H1 (cell line): ENCODE measurements around the gene ILF3. TPM values are rescaled to one million over a fixed set of nuclear protein-coding genes. Genes with fewer than 3 reads are reported as not detected.

ENCODE experiments used
- CTCF ChIA-PET: fragments of 300-600 bp; sonication (Branson Sonifier 250); formaldehyde crosslinking; loops from one replicate; lab custom pipeline; 2021; ENCODE audit not compliant: partially characterized antibody; lab: Charles Lee
- POLR2A ChIA-PET: fragments of 300-600 bp; sonication (Branson Sonifier 250); formaldehyde crosslinking; loops from one replicate; lab custom pipeline; 2021; ENCODE audit warnings: inconsistent platforms; ENCODE audit not compliant: partially characterized antibody; lab: Charles Lee
- DNase-seq, 2 experiments: peaks; one replicate each; pipeline versions ENCODE4 v3.0.0 to v3.0.0-alpha.2; 2010 to 2022; ENCODE audit warnings: low spot score in 2 of 2, low read depth in 1 of 2, mixed read lengths in 1 of 2
- FAIRE-seq: peaks from 2 replicates; lab custom pipeline; 2011; peaks lifted over from hg19 to GRCh38; lab: Jason Lieb, UNC
- H2AFZ ChIP-seq: 2 replicates; pipeline ENCODE4 v1.8.1; 2012; ENCODE audit warnings: low read length, inconsistent platforms
- H2AK5ac ChIP-seq: 2 replicates; pipeline ENCODE4 v1.6.1; 2013; ENCODE audit warnings: low read depth, low read length
- H2BK120ac ChIP-seq: replicated peaks from 2 replicates; pipeline ENCODE3; 2013; ENCODE audit warnings: low read depth, low read length, inconsistent platforms
- H2BK12ac ChIP-seq: 2 replicates; pipeline ENCODE4 v1.6.1; 2013; ENCODE audit warnings: low read depth, low read length
- H2BK15ac ChIP-seq: 2 replicates; pipeline ENCODE4 v1.6.1; 2013; ENCODE audit warnings: low read length
- H2BK20ac ChIP-seq: 2 replicates; pipeline ENCODE4 v1.6.1; 2013; ENCODE audit warnings: low read length
- H2BK5ac ChIP-seq: 2 replicates; pipeline ENCODE4 v1.6.1; 2013; ENCODE audit warnings: low read depth, low read length
- H3K14ac ChIP-seq: 2 replicates; pipeline ENCODE4 v1.6.1; 2013; ENCODE audit warnings: inconsistent platforms; ENCODE audit not compliant: insufficient read length
- H3K18ac ChIP-seq: 2 replicates; pipeline ENCODE4 v1.6.1; 2013; ENCODE audit warnings: low read length; ENCODE audit errors: extremely low read depth
- H3K23ac ChIP-seq: 2 replicates; pipeline ENCODE4 v1.6.1; 2013; ENCODE audit warnings: inconsistent platforms; ENCODE audit not compliant: insufficient read length
- H3K23me2 ChIP-seq: 2 replicates; pipeline ENCODE4 v1.6.1; 2013; ENCODE audit warnings: low read depth, low read length
- H3K27ac ChIP-seq: 2 replicates; pipeline ENCODE4 v1.6.1; 2011; ENCODE audit warnings: low read depth, low read length, inconsistent platforms
- H3K27me3 ChIP-seq, 4 experiments: replicated peaks in 1 of 4; 1 replicate in 1 of 4; 2 replicates in 3 of 4; pipeline versions ENCODE4 v1.6.1 to v1.8.1; 2011 to 2013; ENCODE audit warnings: low read length in 3 of 4, mild to moderate bottlenecking in 3 of 4, inconsistent platforms in 2 of 4, mixed read lengths in 2 of 4, moderate library complexity in 1 of 4; ENCODE audit not compliant: control insufficient read depth in 3 of 4, insufficient read depth in 3 of 4; ENCODE audit errors: extremely low read depth in 1 of 4
- H3K36me3 ChIP-seq, 4 experiments: 2 replicates each; pipeline versions ENCODE4 v1.6.1 to v1.8.1; 2011 to 2013; ENCODE audit warnings: mild to moderate bottlenecking in 4 of 4, low read length in 3 of 4, moderate library complexity in 2 of 4, control low read depth in 1 of 4, inconsistent platforms in 1 of 4; ENCODE audit not compliant: insufficient read depth in 4 of 4, control insufficient read depth in 2 of 4
- H3K4ac ChIP-seq: replicated peaks from 2 replicates; pipeline ENCODE3; 2013; ENCODE audit warnings: low read length, low read depth, mixed read lengths, inconsistent platforms; ENCODE audit not compliant: insufficient read length
- H3K4me1 ChIP-seq, 4 experiments: replicated peaks in 1 of 4; 1 replicate in 1 of 4; 2 replicates in 3 of 4; pipeline versions ENCODE4 v1.6.1 to v1.8.1; 2011 to 2013; ENCODE audit warnings: low read length in 3 of 4, inconsistent platforms in 2 of 4, mixed read lengths in 1 of 4; ENCODE audit not compliant: insufficient read depth in 4 of 4, control insufficient read depth in 3 of 4
- H3K4me2 ChIP-seq, 2 experiments: 2 replicates each; pipeline versions ENCODE4 v1.6.1 to v1.8.1; 2011 to 2013; ENCODE audit warnings: low read depth in 2 of 2, low read length in 2 of 2, control low read depth in 1 of 2, inconsistent platforms in 1 of 2, mild to moderate bottlenecking in 1 of 2; ENCODE audit not compliant: insufficient read depth in 1 of 2
- H3K4me3 ChIP-seq, 4 experiments: fragments of 200-600, 300-600 bp in 1 of 4; sonication (generic), shearing (Covaris generic), sonication (Bioruptor Twin) in 1 of 4; 2 replicates each; pipeline versions ENCODE4 v1.5.1 to v1.8.1; 2011 to 2016; ENCODE audit warnings: low read length in 4 of 4, low read depth in 3 of 4, control low read depth in 2 of 4, inconsistent platforms in 2 of 4, mild to moderate bottlenecking in 2 of 4, mixed read lengths in 1 of 4, moderate library complexity in 1 of 4; ENCODE audit not compliant: insufficient read depth in 2 of 4; ENCODE audit errors: extremely low read depth in 1 of 4
- H3K56ac ChIP-seq: replicated peaks from 2 replicates; pipeline ENCODE3; 2013; ENCODE audit warnings: low read depth, mild to moderate bottlenecking, mixed read lengths, low read length, inconsistent platforms; ENCODE audit not compliant: insufficient read length
- H3K79me1 ChIP-seq: 2 replicates; pipeline ENCODE4 v1.6.1; 2013; ENCODE audit warnings: low read depth, low read length, control low read depth
- H3K79me2 ChIP-seq, 2 experiments: 2 replicates each; pipeline versions ENCODE4 v1.6.1 to v1.8.1; 2012 to 2013; ENCODE audit warnings: low read length in 2 of 2, mild to moderate bottlenecking in 2 of 2, inconsistent platforms in 1 of 2; ENCODE audit not compliant: insufficient read depth in 2 of 2, control insufficient read depth in 1 of 2
- H3K9ac ChIP-seq, 4 experiments: replicated peaks in 1 of 4; 1 replicate in 1 of 4; 2 replicates in 3 of 4; pipeline versions ENCODE4 v1.6.1 to v1.8.1; 2011 to 2013; ENCODE audit warnings: low read depth in 3 of 4, low read length in 3 of 4, control low read depth in 2 of 4, mild to moderate bottlenecking in 2 of 4, moderate library complexity in 2 of 4, inconsistent platforms in 1 of 4; ENCODE audit errors: extremely low read depth in 1 of 4
- H3K9me3 ChIP-seq, 2 experiments: 2 replicates each; pipeline versions ENCODE4 v1.6.1 to v1.8.1; 2012 to 2013; ENCODE audit warnings: mild to moderate bottlenecking in 2 of 2, moderate library complexity in 2 of 2, control low read depth in 1 of 2, inconsistent platforms in 1 of 2, low read depth in 1 of 2, low read length in 1 of 2, mixed read lengths in 1 of 2; ENCODE audit not compliant: insufficient read depth in 2 of 2
- H4K20me1 ChIP-seq, 2 experiments: replicated peaks in 1 of 2; 2 replicates each; pipeline versions ENCODE3 to v1.8.1; 2011 to 2013; ENCODE audit warnings: inconsistent platforms in 2 of 2, low read length in 2 of 2, mild to moderate bottlenecking in 1 of 2; ENCODE audit not compliant: insufficient read depth in 2 of 2, control insufficient read depth in 1 of 2
- H4K5ac ChIP-seq: 2 replicates; pipeline ENCODE4 v1.6.1; 2013; ENCODE audit warnings: low read length, low read depth, mixed read lengths, inconsistent platforms; ENCODE audit not compliant: insufficient read length
- H4K8ac ChIP-seq: 2 replicates; pipeline ENCODE4 v1.8.0; 2013; ENCODE audit warnings: mild to moderate bottlenecking, moderate library complexity, low read length, inconsistent platforms; ENCODE audit not compliant: insufficient read depth; ENCODE audit errors: extremely low read depth
- H4K91ac ChIP-seq: replicated peaks from 2 replicates; pipeline ENCODE3; 2013; ENCODE audit warnings: low read length, mixed read lengths, inconsistent platforms; ENCODE audit not compliant: insufficient read length
- CBX5 ChIP-seq: fragments of 300-800, 300-1000 bp; sonication (generic); IDR thresholded peaks from 2 replicates; pipeline ENCODE4 v1.7.1; 2016; ENCODE audit warnings: antibody characterized with exemption, low read length, low read depth
- CHD1 ChIP-seq: IDR thresholded peaks from 2 replicates; pipeline ENCODE4 v1.6.1; 2012; ENCODE audit warnings: low read depth, low read length, improper control_type of control experiment
- CREB1 ChIP-seq: IDR thresholded peaks from 2 replicates; pipeline ENCODE4 v1.6.1; 2012; ENCODE audit warnings: inconsistent platforms
- GTF2F1 ChIP-seq: IDR thresholded peaks from 2 replicates; pipeline ENCODE4 v1.6.1; 2012; ENCODE audit warnings: low read depth, low read length, improper control_type of control experiment, borderline replicate concordance
- JUN ChIP-seq: IDR thresholded peaks from 2 replicates; pipeline ENCODE4 v1.6.1; 2011; ENCODE audit warnings: low read depth, mild to moderate bottlenecking, improper control_type of control experiment, low read length
- JUND ChIP-seq: IDR thresholded peaks from 2 replicates; pipeline ENCODE4 v1.6.1; 2011; ENCODE audit warnings: mild to moderate bottlenecking, improper control_type of control experiment, low read length
- KDM4A ChIP-seq: IDR thresholded peaks from one replicate; pipeline ENCODE4 v1.7.1; 2012; ENCODE audit warnings: low read depth, mild to moderate bottlenecking, moderate library complexity, low read length, inconsistent platforms; ENCODE audit not compliant: severe bottlenecking
- MAFK ChIP-seq: IDR thresholded peaks from 2 replicates; pipeline ENCODE4 v1.6.1; 2012; ENCODE audit warnings: low read depth, mild to moderate bottlenecking, improper control_type of control experiment, low read length
- PHF8 ChIP-seq: fragments of 200-600 bp; sonication (generic); conservative IDR thresholded peaks from 2 replicates; pipeline ENCODE4 v1.7.1; 2012; ENCODE audit warnings: low read depth, mild to moderate bottlenecking, inconsistent platforms, low read length, moderate library complexity
- POLR2A ChIP-seq, 2 experiments: IDR thresholded peaks; 1 replicate in 1 of 2; 2 replicates in 1 of 2; pipeline ENCODE4 v1.6.1; 2011; ENCODE audit warnings: low read depth in 2 of 2, low read length in 2 of 2, mild to moderate bottlenecking in 2 of 2; ENCODE audit errors: control extremely low read depth in 1 of 2
- POLR2AphosphoS5 ChIP-seq: IDR thresholded peaks from 2 replicates; pipeline ENCODE4 v1.6.1; 2011; ENCODE audit warnings: low read depth, low read length
- RNF2 ChIP-seq: fragments of 200-900, 300-1000 bp; sonication (generic); IDR thresholded peaks from 2 replicates; pipeline ENCODE4 v1.7.1; 2016; ENCODE audit warnings: borderline replicate concordance, low read depth, mild to moderate bottlenecking, antibody characterized with exemption, low read length; ENCODE audit not compliant: poor library complexity, severe bottlenecking; ENCODE audit errors: missing control alignments
- TEAD4 ChIP-seq: IDR thresholded peaks from 2 replicates; pipeline ENCODE4 v1.6.1; 2012; ENCODE audit warnings: low read depth, low read length, inconsistent platforms, mixed read lengths
- YY1 ChIP-seq: IDR thresholded peaks from 2 replicates; pipeline ENCODE4 v1.6.1; 2011; ENCODE audit warnings: low read depth, mild to moderate bottlenecking, low read length
- ZNF274 ChIP-seq: IDR thresholded peaks from 2 replicates; pipeline ENCODE4 v1.7.0; 2012; ENCODE audit warnings: low read length, borderline replicate concordance; ENCODE audit errors: extremely low read depth
- WGBS, 2 experiments: shearing (Covaris generic) in 1 of 2; methylation state at CpG; one replicate each; pipeline versions ENCODE4 v1.1.6 to v1.1.7; 2013 to 2015; ENCODE audit warnings: low lambda C conversion rate in 2 of 2, mixed read lengths in 2 of 2, inconsistent platforms in 1 of 2, low coverage in 1 of 2, missing lambda C conversion rate in 1 of 2; ENCODE audit not compliant: insufficient replicate concordance in 2 of 2, insufficient coverage in 1 of 2, insufficient read length in 1 of 2; ENCODE audit errors: extremely low coverage in 1 of 2, missing lambda C conversion rate in 1 of 2; 5-methylcytosine and 5-hydroxymethylcytosine counted together
- polyA plus RNA-seq, 7 experiments: library from polyadenylated mRNA; depleted of rRNA in 3 of 7; stranded (reverse) in 5 of 7; unstranded in 2 of 7; fragments of >200 nt in 5 of 7; fragments of 200-250 nt in 2 of 7; gene quantifications; 1 replicate in 5 of 7; 2 replicates in 1 of 7; 4 replicates in 1 of 7; pipeline versions ENCODE4 v1.2.1 to v1.2.3, GENCODE V29; 2011 to 2013; ENCODE audit warnings: missing spikeins in 2 of 7, mixed read lengths in 2 of 7
- total RNA-seq: library from RNA; stranded (reverse); fragmentation: NEBNext Ultra II Directional; extraction: Animal tissue kit (Norgen Biotek cat#: 25700); gene quantifications from 2 replicates; pipeline ENCODE4 v1.2.1, GENCODE V29; 2021

ILF3 gene
- total and polyA plus RNA-seq, 2 of the 8 experiments (the other 6 are each of a cell fraction or from before 2014, with no cell fraction given), result 291 to 695 TPM

- Histone ChIP-seq H3K23ac (no peak overlapping the region), H4K91ac (no peak overlapping the region), H2BK20ac (no peak overlapping the region), H3K9ac (no peak overlapping the region), H3K9me3 (no peaks in the 10 kb centered on the region), H3K4me3 (no peak overlapping the region), H3K27ac (no peak overlapping the region), H3K14ac (no peak overlapping the region), H3K56ac (no peak overlapping the region), H2AFZ (no peak overlapping the region), H3K23me2 (peaks cover 1% of the 10 kb centered on the region; the same call in 1 of the 2 replicates), H3K4me1 (peaks cover 0 to 2% (median 0%) of the 10 kb centered on the region in 4 experiments; a peak in 1 of 7 replicates), H2BK15ac (no peak overlapping the region), H4K8ac (no peak overlapping the region), H3K18ac (no peak overlapping the region), H3K27me3 (no peaks in the 10 kb centered on the region), H3K4ac (no peak overlapping the region), H3K36me3 (peaks cover 0 to 3% (median 0%) of the 10 kb centered on the region in 4 experiments; a peak in 1 of 8 replicates), H2BK120ac (no peak overlapping the region), H3K79me1 (peaks cover 16% of the 10 kb centered on the region), H4K5ac (no peak overlapping the region), H2BK5ac (no peak overlapping the region), H3K79me2 (peaks cover 25 to 92% of the 10 kb centered on the region in 2 experiments), H2AK5ac (no peak overlapping the region), H2BK12ac (no peak overlapping the region), H3K4me2 (no peak overlapping the region), H4K20me1 (peaks cover 12 to 29% of the 10 kb centered on the region in 2 experiments)
- POLR2A ChIA-PET, result no interaction called here
- CTCF ChIA-PET, result interaction anchor here (1.4 kb wide), 1 partner anchor 137 kb away, joined by 4 read pairs; no protein-coding TSS in a partner anchor
- no peak for FAIRE-seq
- WGBS, 2 experiments, result 91% methylated on average over 12 of the region's 12 CpGs; no CpG with 5 or more reads in 1 of the 2 experiments
- no peak for DNase-seq
- TF ChIP-seq TEAD4, result no peak
- TF ChIP-seq YY1, result no peak
- no peak for TF ChIP-seq ZNF274
- TF ChIP-seq CBX5, result no peak
- TF ChIP-seq PHF8, result no peak
- TF ChIP-seq GTF2F1, result no peak
- no peak for TF ChIP-seq KDM4A
- TF ChIP-seq MAFK, result no peak
- TF ChIP-seq RNF2, result no peak
- no peak for TF ChIP-seq JUN
- TF ChIP-seq CHD1, result no peak
- TF ChIP-seq JUND, result no peak
- TF ChIP-seq POLR2A (IDR thresholded peaks at IDR 0.05; ENCODE audit: control extremely low read depth in 1 of 2, low read depth in 2 of 2, low read length in 2 of 2), result no peak
- no peak for TF ChIP-seq CREB1
- no peak for TF ChIP-seq POLR2AphosphoS5
These were observed 70.5 kb downstream of the ILF3 start for GRCh38 chr19:10724573-10725071.
